GM12878 (cell line): ENCODE measurements around the gene TRERF1. TPM values are rescaled to one million over a fixed set of nuclear protein-coding genes. Genes with fewer than 3 reads are reported as not detected.

Source experiments
- ATAC-seq: fragments of 200-7000 bp; cut with Tn5 transposase; 3 replicates; pipeline ENCODE4 v1.9.1; 2020; ENCODE audit warnings: mild to moderate bottlenecking, moderate library complexity
- BruUV-seq: library from RNA; stranded (reverse); fragments of 400-500 nt; replicated peaks from 2 replicates; lab custom pipeline; 2021; lab: Mats Ljungman, UMichigan
- CTCF ChIA-PET: fragments of 300-600 bp; sonication (Branson Sonifier 250); formaldehyde crosslinking; extraction: SDS; loops from one replicate; lab custom pipeline; 2021; ENCODE audit warnings: inconsistent platforms; lab: Yijun Ruan, JAX
- POLR2A ChIA-PET: fragments of 350-600 bp; formaldehyde crosslinking; extraction: SDS; loops from one replicate; lab custom pipeline; 2021; ENCODE audit warnings: inconsistent platforms; lab: Charles Lee
- RAD21 ChIA-PET: fragments of 300-600 bp; sonication (Branson Sonifier 250); formaldehyde crosslinking; loops from one replicate; lab custom pipeline; 2023; ENCODE audit warnings: antibody characterized with exemption; ENCODE audit not compliant: unreplicated experiment; lab: Charles Lee
- SMC1A ChIA-PET: fragments of 300-600 bp; sonication (Branson Sonifier 250); formaldehyde crosslinking; loops from one replicate; lab custom pipeline; 2023; ENCODE audit not compliant: unreplicated experiment, uncharacterized antibody; lab: Charles Lee
- DNase-seq: peaks from one replicate; pipeline ENCODE4 v3.0.0-alpha.2; 2011; ENCODE audit warnings: low read depth, low spot score
- FAIRE-seq: peaks from 3 replicates; lab custom pipeline; 2011; peaks lifted over from hg19 to GRCh38; lab: Jason Lieb, UNC
- H2AFZ ChIP-seq: 2 replicates; pipeline ENCODE4 v1.6.0; 2011; ENCODE audit warnings: low read depth, low read length, control low read depth; ENCODE audit not compliant: control insufficient read depth
- H3K27ac ChIP-seq: 2 replicates; pipeline ENCODE4 v1.5.1; 2011; ENCODE audit warnings: control low read depth; ENCODE audit not compliant: control insufficient read depth, insufficient read depth
- H3K27me3 ChIP-seq, 2 experiments: replicated peaks in 1 of 2; 2 replicates each; pipeline versions ENCODE4 v1.6.0 to v1.6.1; 2011; ENCODE audit warnings: low read length in 1 of 2; ENCODE audit not compliant: control insufficient read depth in 2 of 2, insufficient read depth in 2 of 2
- H3K36me3 ChIP-seq, 2 experiments: 2 replicates each; pipeline ENCODE4 v1.5.1; 2011; ENCODE audit warnings: low read length in 1 of 2; ENCODE audit not compliant: control insufficient read depth in 2 of 2, insufficient read depth in 2 of 2
- H3K4me1 ChIP-seq: 2 replicates; pipeline ENCODE4 v1.6.1; 2011; ENCODE audit warnings: mild to moderate bottlenecking, low read length, moderate library complexity, mixed read lengths; ENCODE audit not compliant: control insufficient read depth, insufficient read depth
- H3K4me2 ChIP-seq: 2 replicates; pipeline ENCODE4 v1.6.0; 2011; ENCODE audit warnings: control low read depth; ENCODE audit not compliant: control insufficient read depth, insufficient read depth
- H3K4me3 ChIP-seq: fragments of 200-600 bp; sonication (generic); 2 replicates; pipeline ENCODE4 v1.5.1; 2016
- H3K79me2 ChIP-seq: 2 replicates; pipeline ENCODE4 v1.6.0; 2011; ENCODE audit warnings: low read length; ENCODE audit not compliant: control insufficient read depth, insufficient read depth
- H3K9ac ChIP-seq: 2 replicates; pipeline ENCODE4 v1.8.0; 2011; ENCODE audit warnings: low read length, control low read depth, mixed read lengths; ENCODE audit not compliant: control insufficient read depth, insufficient read depth
- H3K9me3 ChIP-seq: replicated peaks from 3 replicates; pipeline ENCODE4 v1.5.1; 2011; ENCODE audit warnings: mild to moderate bottlenecking, low read length; ENCODE audit not compliant: control insufficient read depth, insufficient read depth
- H4K20me1 ChIP-seq: 2 replicates; pipeline ENCODE4 v1.6.0; 2011; ENCODE audit not compliant: control insufficient read depth, insufficient read depth
- CHD1 ChIP-seq: IDR thresholded peaks from 2 replicates; pipeline ENCODE4 v1.6.1; 2012; ENCODE audit warnings: low read depth, low read length, improper control_type of control experiment
- EZH2 ChIP-seq: IDR thresholded peaks from 2 replicates; pipeline ENCODE4 v1.6.1; 2012; ENCODE audit warnings: low read depth, mild to moderate bottlenecking, control low read depth, inconsistent platforms, low read length, borderline replicate concordance; ENCODE audit not compliant: control insufficient read depth
- KLF5 ChIP-seq: fragments of 450-650 bp; IDR thresholded peaks from 2 replicates; pipeline ENCODE4 v1.6.1; 2014; ENCODE audit warnings: mild to moderate bottlenecking; ENCODE audit not compliant: partially characterized antibody
- RELA ChIP-seq: fragments of 450-650 bp; IDR thresholded peaks from 2 replicates; pipeline ENCODE4 v1.8.0; 2014; ENCODE audit warnings: borderline replicate concordance; ENCODE audit not compliant: partially characterized antibody
- RUNX3 ChIP-seq: IDR thresholded peaks from 2 replicates; pipeline ENCODE4 v1.6.1; 2012; ENCODE audit warnings: low read length, inconsistent platforms
- SREBF2 ChIP-seq: IDR thresholded peaks from 2 replicates; pipeline ENCODE4 v1.6.1; 2012; ENCODE audit warnings: mild to moderate bottlenecking, low read length
- WGBS: methylation state at CpG from one replicate; pipeline ENCODE4 v1.1.6; 2016; ENCODE audit warnings: low lambda C conversion rate; ENCODE audit not compliant: insufficient replicate concordance, insufficient coverage; ENCODE audit errors: missing lambda C conversion rate; 5-methylcytosine and 5-hydroxymethylcytosine counted together
- in situ Hi-C: fragments of 300-500 bp; cut with MboI; formaldehyde crosslinking; loops from 9 replicates; pipeline ENCODE4 v1.14.3; 2018; ENCODE audit warnings: mixed read lengths
- intact Hi-C: fragments of 100-400 bp; cut with micrococcal nuclease; formaldehyde crosslinking; loops from one replicate; pipeline ENCODE4 v1.14.2; 2022; ENCODE audit not compliant: unreplicated experiment
- polyA plus RNA-seq, 11 experiments: library from polyadenylated mRNA; depleted of rRNA in 4 of 11; unstranded in 6 of 11; stranded (reverse) in 5 of 11; fragments of >200 nt; fragmentation: Nextera tagmentation in 4 of 11; fragmentation: Illumina TruSeq in 1 of 11; extraction: Ambion mirVana in 4 of 11; extraction: Trizol in 1 of 11; gene quantifications; 1 replicate in 1 of 11; 2 replicates in 10 of 11; pipeline versions ENCODE4 v1.2.1 to v1.2.3, GENCODE V29; 2011 to 2016; ENCODE audit warnings: inconsistent platforms in 2 of 11, missing spikeins in 2 of 11, low read depth in 1 of 11
- total RNA-seq, 4 experiments: library from RNA; depleted of rRNA in 3 of 4; stranded (reverse); fragments of >200 nt in 3 of 4; fragmentation: Illumina TruSeq in 1 of 4; extraction: Trizol in 1 of 4; gene quantifications; 2 replicates each; pipeline versions ENCODE4 v1.2.1 to v1.2.3, GENCODE V29; 2013 to 2021
- TF ChIP-seq, protein P1 (sequence below): IDR thresholded peaks from 2 replicates; pipeline ENCODE4 v1.6.1; 2011; ENCODE audit warnings: borderline replicate concordance, low read depth, mild to moderate bottlenecking, moderate library complexity, low read length; ENCODE audit not compliant: insufficient read depth, poor library complexity, severe bottlenecking
- TF ChIP-seq, protein P2 (sequence below): fragments of 450-650 bp; IDR thresholded peaks from 2 replicates; pipeline ENCODE4 v1.6.1; 2016; ENCODE audit warnings: mild to moderate bottlenecking

TRERF1 gene
- total and polyA plus RNA-seq, 10 of the 15 experiments (the other 5 are each of a cell fraction or from before 2014, with no cell fraction given) = 2.2 to 19.4 (median 7.2) TPM

DNA sequence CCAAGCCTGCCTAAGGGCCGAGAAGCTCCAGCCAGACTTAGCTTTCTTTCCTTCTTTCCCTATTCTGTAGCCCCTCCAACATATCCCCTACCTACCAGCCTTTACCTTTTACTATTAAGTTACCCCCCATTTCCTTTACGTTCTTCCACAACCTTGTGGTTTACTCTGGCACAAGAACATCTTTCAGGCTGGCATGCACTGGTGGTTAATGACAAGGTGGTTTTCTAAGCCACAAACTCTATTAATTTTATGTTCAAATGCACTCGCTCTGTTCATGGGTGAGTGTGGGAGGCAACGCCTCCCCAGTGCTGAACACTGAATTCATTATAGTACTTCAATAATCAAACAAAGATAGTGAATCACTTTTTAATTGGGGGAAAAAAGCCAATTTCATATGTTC is 64.4 kb downstream of the TRERF1 start:
- H3K27me3 ChIP-seq = no peaks in the 10 kb centered on the region
- no peak overlapping the region for H3K9ac ChIP-seq
- 27% methylated on average over 4 of the region's 4 CpGs for WGBS
- H3K27ac ChIP-seq = no peak overlapping the region
- 0 out of 4 replicates have a peak, but pooled peaks cover 0 to 3% of the 10 kb centered on the region in 2 experiments for H3K36me3 ChIP-seq
- H4K20me1 ChIP-seq = no peaks in the 10 kb centered on the region
- ChIA-PET POLR2A (interaction anchor here (0.5 to 1.2 kb wide), 3 partner anchors 13 to 431 kb away, joined by 3 read pairs; no protein-coding TSS in a partner anchor), CTCF (interaction anchor here (1.0 to 1.4 kb wide), 4 partner anchors 12 to 160 kb away, joined by 3 to 4 read pairs (median 4); no protein-coding TSS in a partner anchor), SMC1A (interaction anchor here (1.2 to 6.5 kb wide), 5 partner anchors 10 to 118 kb away, joined by 4 to 65 read pairs (median 40); no protein-coding TSS in a partner anchor), RAD21 (interaction anchor here (1.2 to 1.5 kb wide), 2 partner anchors 20 to 66 kb away, joined by 3 to 4 read pairs; no protein-coding TSS in a partner anchor)
- intact Hi-C loops = no loop called here
- no peak overlapping the region for H3K4me2 ChIP-seq
- in situ Hi-C loops = no loop called here
- no peak for TF ChIP-seq KLF5
- TF ChIP-seq SREBF2 = no peak
- TF ChIP-seq RELA = no peak
- peak; percentile 47 for TF ChIP-seq RUNX3
- no peak for TF ChIP-seq CHD1
- TF ChIP-seq, protein P1, sequence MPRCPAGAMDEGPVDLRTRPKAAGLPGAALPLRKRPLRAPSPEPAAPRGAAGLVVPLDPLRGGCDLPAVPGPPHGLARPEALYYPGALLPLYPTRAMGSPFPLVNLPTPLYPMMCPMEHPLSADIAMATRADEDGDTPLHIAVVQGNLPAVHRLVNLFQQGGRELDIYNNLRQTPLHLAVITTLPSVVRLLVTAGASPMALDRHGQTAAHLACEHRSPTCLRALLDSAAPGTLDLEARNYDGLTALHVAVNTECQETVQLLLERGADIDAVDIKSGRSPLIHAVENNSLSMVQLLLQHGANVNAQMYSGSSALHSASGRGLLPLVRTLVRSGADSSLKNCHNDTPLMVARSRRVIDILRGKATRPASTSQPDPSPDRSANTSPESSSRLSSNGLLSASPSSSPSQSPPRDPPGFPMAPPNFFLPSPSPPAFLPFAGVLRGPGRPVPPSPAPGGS = no peak
- TF ChIP-seq EZH2 = no peak
- TF ChIP-seq, protein P2, sequence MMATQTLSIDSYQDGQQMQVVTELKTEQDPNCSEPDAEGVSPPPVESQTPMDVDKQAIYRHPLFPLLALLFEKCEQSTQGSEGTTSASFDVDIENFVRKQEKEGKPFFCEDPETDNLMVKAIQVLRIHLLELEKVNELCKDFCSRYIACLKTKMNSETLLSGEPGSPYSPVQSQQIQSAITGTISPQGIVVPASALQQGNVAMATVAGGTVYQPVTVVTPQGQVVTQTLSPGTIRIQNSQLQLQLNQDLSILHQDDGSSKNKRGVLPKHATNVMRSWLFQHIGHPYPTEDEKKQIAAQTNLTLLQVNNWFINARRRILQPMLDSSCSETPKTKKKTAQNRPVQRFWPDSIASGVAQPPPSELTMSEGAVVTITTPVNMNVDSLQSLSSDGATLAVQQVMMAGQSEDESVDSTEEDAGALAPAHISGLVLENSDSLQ = no peak
- peaks cover 54% of the 10 kb centered on the region for H3K4me1 ChIP-seq
- peaks cover 20% of the 10 kb centered on the region for H3K79me2 ChIP-seq
- DNase-seq = no peak
- H3K4me3 ChIP-seq = no peak overlapping the region
- ATAC-seq = peak; percentile 47
- no peaks in the 10 kb centered on the region for H3K9me3 ChIP-seq
- BruUV-seq = no TSS peak
- no peak for FAIRE-seq
- H2AFZ ChIP-seq = no peak overlapping the region
